ENCODE data around the gene UQCC3. TPM values are rescaled to one million over a fixed set of nuclear protein-coding genes. Genes with fewer than 3 reads are reported as not detected.

UQCC3 gene
- total and polyA plus RNA-seq, 3 donors from 2014 or later = 4.2 to 8.1 (median 8.0) TPM

GRCh38 chr11:62721994-62722393 lies 50.5 kb downstream of the UQCC3 start:
- H3K4me3 ChIP-seq = no peak overlapping the region
- no peaks in the 10 kb centered on the region for H3K27me3 ChIP-seq
- H3K27ac ChIP-seq = no peak overlapping the region
- TF ChIP-seq POLR2A (IDR thresholded peaks at IDR 0.05) = no peak
- no peak for TF ChIP-seq CTCF (IDR thresholded peaks at IDR 0.05)
- 77 to 85% methylated on average over 7 of the region's 7 CpGs for WGBS, 2 donors
- peaks cover 12% of the 10 kb centered on the region for H3K4me1 ChIP-seq
- DNase-seq = no peak
- no peaks in the 10 kb centered on the region for H3K9me3 ChIP-seq
- no peaks in the 10 kb centered on the region for H3K36me3 ChIP-seq (ENCODE audit: low read depth, missing control alignments)
- intact Hi-C loops (cut with DNase I; ENCODE audit: low total_unique reads) = no loop called here

Small RNA genes within 50 kb of the gene (small RNA-seq; reads per million reads assigned to genes)
- gene SNORA57 = 0 reads per million in 2 donors

Other genes starting within 250 kb of the UQCC3 start
- 100 to 1,000 TPM; 137 to 148 TPM for gene AHNAK, start 124.9 kb upstream of the UQCC3 start, total RNA-seq
- gene AHNAK, start 124.9 kb upstream of the UQCC3 start, polyA plus RNA-seq (ENCODE audit: insufficient read depth, low read depth, low replicate concordance) = 95.8 TPM
- gene EEF1G, start 97.8 kb upstream of the UQCC3 start, total RNA-seq = 100 to 1,000 TPM; 607 to 868 TPM
- gene EEF1G, start 97.8 kb upstream of the UQCC3 start, polyA plus RNA-seq (ENCODE audit: insufficient read depth, low read depth, low replicate concordance) = 1,165 TPM
- 10 to 100 TPM; 24.3 to 30.0 TPM for gene TUT1, start 80.2 kb upstream of the UQCC3 start, total RNA-seq
- 25.0 TPM for gene TUT1, start 80.2 kb upstream of the UQCC3 start, polyA plus RNA-seq (ENCODE audit: insufficient read depth, low read depth, low replicate concordance)
- gene MTA2, start 69.8 kb upstream of the UQCC3 start, total RNA-seq = 100 to 1,000 TPM in 1 of 2 donors, 10 to 100 TPM in 1; 97.2 to 115 TPM
- gene MTA2, start 69.8 kb upstream of the UQCC3 start, polyA plus RNA-seq (ENCODE audit: insufficient read depth, low read depth, low replicate concordance) = 87.6 TPM
- gene EML3, start 58.9 kb upstream of the UQCC3 start, total RNA-seq = 10 to 100 TPM; 39.3 to 57.8 TPM
- 29.3 TPM for gene EML3, start 58.9 kb upstream of the UQCC3 start, polyA plus RNA-seq (ENCODE audit: insufficient read depth, low read depth, low replicate concordance)
- 1 to 10 TPM; 6.1 to 9.7 TPM for gene ROM1, start 58.4 kb upstream of the UQCC3 start, total RNA-seq
- 9.0 TPM for gene ROM1, start 58.4 kb upstream of the UQCC3 start, polyA plus RNA-seq (ENCODE audit: insufficient read depth, low read depth, low replicate concordance)
- gene B3GAT3, start 49.7 kb upstream of the UQCC3 start, total RNA-seq = 10 to 100 TPM; 66.4 to 69.2 TPM
- 36.6 TPM for gene B3GAT3, start 49.7 kb upstream of the UQCC3 start, polyA plus RNA-seq (ENCODE audit: insufficient read depth, low read depth, low replicate concordance)
- 100 to 1,000 TPM; 152 to 219 TPM for gene GANAB, start 25.1 kb upstream of the UQCC3 start, total RNA-seq
- gene GANAB, start 25.1 kb upstream of the UQCC3 start, polyA plus RNA-seq (ENCODE audit: insufficient read depth, low read depth, low replicate concordance) = 190 TPM
- 10 to 100 TPM; 20.0 to 24.7 TPM for gene INTS5, start 18.4 kb upstream of the UQCC3 start, total RNA-seq
- gene INTS5, start 18.4 kb upstream of the UQCC3 start, polyA plus RNA-seq (ENCODE audit: insufficient read depth, low read depth, low replicate concordance) = 12.6 TPM
- gene C11orf98, start 6.5 kb upstream of the UQCC3 start, total RNA-seq = 10 to 100 TPM; 39.3 to 62.8 TPM
- gene C11orf98, start 6.5 kb upstream of the UQCC3 start, polyA plus RNA-seq (ENCODE audit: insufficient read depth, low read depth, low replicate concordance) = 100 TPM
- 1 to 10 TPM; 2.4 to 3.7 TPM for gene CSKMT, start 6.4 kb upstream of the UQCC3 start, total RNA-seq
- 2.0 TPM for gene CSKMT, start 6.4 kb upstream of the UQCC3 start, polyA plus RNA-seq (ENCODE audit: insufficient read depth, low read depth, low replicate concordance)
- gene LBHD1, start 594 bp downstream of the UQCC3 start, total RNA-seq = 10 to 100 TPM in 1 of 2 donors, 1 to 10 TPM in 1; 8.2 to 11.6 TPM
- 11.1 TPM for gene LBHD1, start 594 bp downstream of the UQCC3 start, polyA plus RNA-seq (ENCODE audit: insufficient read depth, low read depth, low replicate concordance)
- 100 to 1,000 TPM; 173 to 190 TPM for gene UBXN1, start 7.4 kb downstream of the UQCC3 start, total RNA-seq
- gene UBXN1, start 7.4 kb downstream of the UQCC3 start, polyA plus RNA-seq (ENCODE audit: insufficient read depth, low read depth, low replicate concordance) = 196 TPM
- 1 to 10 TPM; 4.7 to 5.6 TPM for gene LRRN4CL, start 17.9 kb downstream of the UQCC3 start, total RNA-seq
- 5.0 TPM for gene LRRN4CL, start 17.9 kb downstream of the UQCC3 start, polyA plus RNA-seq (ENCODE audit: insufficient read depth, low read depth, low replicate concordance)
- gene BSCL2, start 35.8 kb downstream of the UQCC3 start, total RNA-seq = 100 to 1,000 TPM; 292 to 525 TPM
- 519 TPM for gene BSCL2, start 35.8 kb downstream of the UQCC3 start, polyA plus RNA-seq (ENCODE audit: insufficient read depth, low read depth, low replicate concordance)
- 1 to 10 TPM; 2.0 to 4.5 TPM for gene GNG3, start 36.0 kb downstream of the UQCC3 start, total RNA-seq
- gene GNG3, start 36.0 kb downstream of the UQCC3 start, polyA plus RNA-seq (ENCODE audit: insufficient read depth, low read depth, low replicate concordance) = 11.1 TPM
- 10 to 100 TPM; 31.8 to 42.5 TPM for gene HNRNPUL2, start 55.8 kb downstream of the UQCC3 start, total RNA-seq
- gene HNRNPUL2, start 55.8 kb downstream of the UQCC3 start, polyA plus RNA-seq (ENCODE audit: insufficient read depth, low read depth, low replicate concordance) = 42.9 TPM
- gene TTC9C, start 56.8 kb downstream of the UQCC3 start, total RNA-seq = 10 to 100 TPM; 34.0 to 39.5 TPM
- 41.5 TPM for gene TTC9C, start 56.8 kb downstream of the UQCC3 start, polyA plus RNA-seq (ENCODE audit: insufficient read depth, low read depth, low replicate concordance)
- gene ZBTB3, start 82.5 kb downstream of the UQCC3 start, total RNA-seq = 10 to 100 TPM; 14.0 to 17.4 TPM
- gene ZBTB3, start 82.5 kb downstream of the UQCC3 start, polyA plus RNA-seq (ENCODE audit: insufficient read depth, low read depth, low replicate concordance) = 6.7 TPM
- gene POLR2G, start 89.9 kb downstream of the UQCC3 start, total RNA-seq = 10 to 100 TPM; 48.1 to 71.2 TPM
- 78.6 TPM for gene POLR2G, start 89.9 kb downstream of the UQCC3 start, polyA plus RNA-seq (ENCODE audit: insufficient read depth, low read depth, low replicate concordance)
- 10 to 100 TPM; 22.4 to 32.0 TPM for gene TAF6L, start 99.7 kb downstream of the UQCC3 start, total RNA-seq
- 13.6 TPM for gene TAF6L, start 99.7 kb downstream of the UQCC3 start, polyA plus RNA-seq (ENCODE audit: insufficient read depth, low read depth, low replicate concordance)
- 100 to 1,000 TPM; 119 to 124 TPM for gene TMEM179B, start 115.7 kb downstream of the UQCC3 start, total RNA-seq
- 87.0 TPM for gene TMEM179B, start 115.7 kb downstream of the UQCC3 start, polyA plus RNA-seq (ENCODE audit: insufficient read depth, low read depth, low replicate concordance)
- gene TMEM223, start 120.3 kb downstream of the UQCC3 start, total RNA-seq = 10 to 100 TPM; 24.1 to 25.5 TPM
- gene TMEM223, start 120.3 kb downstream of the UQCC3 start, polyA plus RNA-seq (ENCODE audit: insufficient read depth, low read depth, low replicate concordance) = 11.5 TPM
- gene NXF1, start 133.8 kb downstream of the UQCC3 start, total RNA-seq = 10 to 100 TPM; 94.6 to 98.7 TPM
- 88.3 TPM for gene NXF1, start 133.8 kb downstream of the UQCC3 start, polyA plus RNA-seq (ENCODE audit: insufficient read depth, low read depth, low replicate concordance)
- gene STX5, start 160.4 kb downstream of the UQCC3 start, total RNA-seq = 10 to 100 TPM; 42.2 to 49.1 TPM
- gene STX5, start 160.4 kb downstream of the UQCC3 start, polyA plus RNA-seq (ENCODE audit: insufficient read depth, low read depth, low replicate concordance) = 55.0 TPM
- gene TEX54, start 161.2 kb downstream of the UQCC3 start, total RNA-seq = 10 to 100 TPM; 18.4 to 38.1 TPM
- gene TEX54, start 161.2 kb downstream of the UQCC3 start, polyA plus RNA-seq (ENCODE audit: insufficient read depth, low read depth, low replicate concordance) = 40.7 TPM
- gene WDR74, start 167.9 kb downstream of the UQCC3 start, total RNA-seq = 10 to 100 TPM; 33.4 to 46.7 TPM
- 39.0 TPM for gene WDR74, start 167.9 kb downstream of the UQCC3 start, polyA plus RNA-seq (ENCODE audit: insufficient read depth, low read depth, low replicate concordance)
- gene SLC3A2, start 209.2 kb downstream of the UQCC3 start, total RNA-seq = 100 to 1,000 TPM; 227 to 271 TPM
- 166 TPM for gene SLC3A2, start 209.2 kb downstream of the UQCC3 start, polyA plus RNA-seq (ENCODE audit: insufficient read depth, low read depth, low replicate concordance)
- under 1 TPM; 0.06 to 0.39 TPM for gene CHRM1, start 249.7 kb downstream of the UQCC3 start, total RNA-seq
- gene CHRM1, start 249.7 kb downstream of the UQCC3 start, polyA plus RNA-seq (ENCODE audit: insufficient read depth, low read depth, low replicate concordance) = 0.45 TPM

Data from testis (tissue), 3 donors.